ENCODE results near the gene GPR160.
A peak's percentile ranks its signal among the peaks of the same experiment; 100 is the strongest.

- peak in 1 of 2 donors; percentile 21 for TF ChIP-seq CTCF (conservative IDR thresholded peaks at IDR 0.05 in 1 of 2, IDR thresholded peaks at IDR 0.05 in 1 of 2; ENCODE audit: low read depth in 1 of 2, low read length in 2 of 2)
- no peak for TF ChIP-seq EZH2 (IDR thresholded peaks at IDR 0.05; ENCODE audit: low read length, missing control alignments)
Observed at GRCh38 chr3:170021083-170021482, 16.7 kb upstream of the GPR160 start.
